NCI-H1436 treated with DMSO at 0.1 percent for 48 hours (cell line): ENCODE measurements around the gene ZGPAT.

ENCODE experiments used
- DNase-seq: peaks from one replicate; lab custom pipeline; 2025; lab: John Stamatoyannopoulos, UW

ZGPAT gene

GRCh38 chr20:63734946-63735858, 27.4 kb downstream of the ZGPAT start:
- DNase-seq = no peak

GRCh38 chr20:63735859-63736718, 28.2 kb downstream of the ZGPAT start, which contains the start of gene LIME1:
Gene LIME1 (plus strand): TSS chr20:63736664. CDS start chr20:63737550, 886 bp downstream.
- no peak for DNase-seq

- DNase-seq = no peak
These were observed 29.3 kb downstream of the ZGPAT start for GRCh38 chr20:63736893-63737694.

GRCh38 chr20:63737695-63737944, 29.8 kb downstream of the ZGPAT start:
- no peak for DNase-seq

GRCh38 chr20:63737945-63738686, 30.3 kb downstream of the ZGPAT start:
- no peak for DNase-seq

- DNase-seq = no peak
These were observed 30.9 kb downstream of the ZGPAT start for GRCh38 chr20:63738687-63739129.

- no peak for DNase-seq
These were observed 31.6 kb downstream of the ZGPAT start, which contains the start of gene SLC2A4RG for GRCh38 chr20:63739130-63740069. Gene SLC2A4RG (plus strand): TSS chr20:63739776. CDS start chr20:63739913, 137 bp downstream.

- DNase-seq = no peak
These were observed 32.3 kb downstream of the ZGPAT start for GRCh38 chr20:63740070-63740626.

GRCh38 chr20:63740627-63741353, 33.0 kb downstream of the ZGPAT start:
- no peak for DNase-seq

GRCh38 chr20:63741354-63741675, 33.5 kb downstream of the ZGPAT start:
- DNase-seq = no peak

- DNase-seq = no peak
These were observed 34.0 kb downstream of the ZGPAT start for GRCh38 chr20:63741676-63742380.

GRCh38 chr20:63742381-63743024, 34.7 kb downstream of the ZGPAT start:
- DNase-seq = no peak

GRCh38 chr20:63743210-63743970, 35.6 kb downstream of the ZGPAT start:
- no peak for DNase-seq

- no peak for DNase-seq
These were observed 36.3 kb downstream of the ZGPAT start for GRCh38 chr20:63744158-63744557.

GRCh38 chr20:63744574-63745423, 37.0 kb downstream of the ZGPAT start:
- no peak for DNase-seq

- DNase-seq = no peak
These were observed 37.6 kb downstream of the ZGPAT start for GRCh38 chr20:63745424-63745805.
